K562 (cell line): ENCODE measurements around the gene DCHS2. TPM values are rescaled to one million over a fixed set of nuclear protein-coding genes. Genes with fewer than 3 reads are reported as not detected.

Experiments used
- ATAC-seq: fragments of 200-7000 bp; cut with Tn5 transposase; 3 replicates; pipeline ENCODE4 v1.9.1; 2020; ENCODE audit warnings: moderate library complexity
- BruUV-seq: library from RNA; stranded (reverse); fragments of 400-500 nt; replicated peaks from 2 replicates; lab custom pipeline; 2021; lab: Mats Ljungman, UMichigan
- CTCF ChIA-PET: fragments of 300-600 bp; formaldehyde crosslinking; extraction: SDS; loops from one replicate; lab custom pipeline; 2021; ENCODE audit warnings: low intra/inter-chr PET ratio; lab: Yijun Ruan, JAX
- POLR2A ChIA-PET: fragments of 300-600, 350-650 bp; sonication (Branson Sonifier 250); formaldehyde crosslinking; extraction: SDS; loops from one replicate; lab custom pipeline; 2021; ENCODE audit warnings: antibody characterized with exemption, inconsistent platforms; lab: Yijun Ruan, JAX
- DNase-seq, 4 experiments: peaks; one replicate each; pipeline versions ENCODE4 v3.0.0 to v3.0.0-alpha.2; 2011 to 2018; ENCODE audit warnings: low spot score in 3 of 4, mixed read lengths in 3 of 4; ENCODE audit errors: extremely low read depth in 1 of 4
- FAIRE-seq: peaks from 2 replicates; lab custom pipeline; 2011; peaks lifted over from hg19 to GRCh38; lab: Jason Lieb, UNC
- H2AFZ ChIP-seq: 2 replicates; pipeline ENCODE4 v1.6.0; 2011; ENCODE audit warnings: low read depth, low read length, control low read depth, inconsistent platforms
- H3K27ac ChIP-seq: fragments of 200-600 bp; 3 replicates; pipeline ENCODE4 v1.8.0; 2011; ENCODE audit warnings: low read depth, mild to moderate bottlenecking, control low read depth, inconsistent platforms, low read length, moderate library complexity, mixed read lengths; ENCODE audit errors: extremely low read depth
- H3K27me3 ChIP-seq, 2 experiments: fragments of 300-600 bp in 1 of 2; 2 replicates in 1 of 2; 3 replicates in 1 of 2; pipeline versions ENCODE4 v1.6.0 to v1.8.0; 2011; ENCODE audit warnings: inconsistent platforms in 2 of 2, low read length in 2 of 2, mild to moderate bottlenecking in 1 of 2, mixed read lengths in 1 of 2, moderate library complexity in 1 of 2; ENCODE audit not compliant: control insufficient read depth in 2 of 2, insufficient read depth in 2 of 2
- H3K36me3 ChIP-seq: fragments of 300-600 bp; 3 replicates; pipeline ENCODE4 v1.8.0; 2011; ENCODE audit warnings: mild to moderate bottlenecking, low read length, inconsistent platforms; ENCODE audit not compliant: control insufficient read depth, insufficient read depth
- H3K4me1 ChIP-seq, 2 experiments: fragments of 200-600 bp in 1 of 2; replicated peaks in 1 of 2; 2 replicates in 1 of 2; 3 replicates in 1 of 2; pipeline versions ENCODE4 v1.5.1 to v1.8.0; 2011; ENCODE audit warnings: inconsistent platforms in 2 of 2, low read length in 2 of 2, mild to moderate bottlenecking in 1 of 2, mixed read lengths in 1 of 2, moderate library complexity in 1 of 2; ENCODE audit not compliant: control insufficient read depth in 2 of 2, insufficient read depth in 2 of 2
- H3K4me2 ChIP-seq: 2 replicates; pipeline ENCODE4 v1.6.1; 2011; ENCODE audit warnings: low read length, control low read depth, inconsistent platforms, mixed read lengths; ENCODE audit not compliant: insufficient read depth
- H3K4me3 ChIP-seq: fragments of 200-600 bp; sonication (generic), shearing (Covaris generic); 2 replicates; pipeline ENCODE4 v1.5.1; 2016; ENCODE audit warnings: control low read depth, inconsistent platforms
- H3K79me2 ChIP-seq: fragments of 200-600 bp; 3 replicates; pipeline ENCODE4 v1.8.0; 2011; ENCODE audit warnings: low read length, inconsistent platforms; ENCODE audit not compliant: control insufficient read depth, insufficient read depth
- H3K9ac ChIP-seq, 2 experiments: 2 replicates each; pipeline versions ENCODE4 v1.6.0 to v1.6.1; 2011; ENCODE audit warnings: low read depth in 2 of 2, low read length in 2 of 2, control low read depth in 1 of 2, inconsistent platforms in 1 of 2, mild to moderate bottlenecking in 1 of 2, mixed read lengths in 1 of 2; ENCODE audit not compliant: insufficient read depth in 1 of 2
- H3K9me1 ChIP-seq: one replicate; pipeline ENCODE4 v1.6.0; 2011; ENCODE audit warnings: inconsistent platforms, mild to moderate bottlenecking, low read length, moderate library complexity; ENCODE audit not compliant: control insufficient read depth, insufficient read depth
- H3K9me3 ChIP-seq: replicated peaks from 2 replicates; pipeline ENCODE4 v1.5.1; 2011; ENCODE audit warnings: low read depth, low read length, inconsistent platforms; ENCODE audit not compliant: control insufficient read depth, insufficient read depth
- H4K20me1 ChIP-seq: replicated peaks from 2 replicates; pipeline ENCODE4 v1.6.1; 2011; ENCODE audit warnings: low read length, inconsistent platforms, mixed read lengths; ENCODE audit not compliant: control insufficient read depth, insufficient read depth
- ATF3 ChIP-seq, 2 experiments: fragments of 450-650 bp in 1 of 2; sonication (generic) in 1 of 2; formaldehyde crosslinking in 1 of 2; IDR thresholded peaks in 1 of 2; conservative IDR thresholded peaks in 1 of 2; 2 replicates each; pipeline versions ENCODE4 v1.6.1 to v1.8.1; 2016 to 2023; ENCODE audit warnings: mild to moderate bottlenecking in 2 of 2, moderate library complexity in 2 of 2, inconsistent platforms in 1 of 2, missing genetic modification reagents in 1 of 2
- ATF4 ChIP-seq: fragments of 450-650 bp; formaldehyde crosslinking; IDR thresholded peaks from 2 replicates; pipeline ENCODE4 v1.4.0; 2022; ENCODE audit warnings: mild to moderate bottlenecking, moderate library complexity
- ATF7 ChIP-seq: fragments of 450-650 bp; IDR thresholded peaks from 2 replicates; pipeline ENCODE4 v1.7.1; 2014; ENCODE audit warnings: mild to moderate bottlenecking, moderate library complexity
- BACH1 ChIP-seq: fragments of 200-800 bp; sonication (Bioruptor generic); IDR thresholded peaks from 2 replicates; pipeline ENCODE4 v1.6.1; 2016; ENCODE audit warnings: missing genetic modification characterization, missing compliant biosample characterization
- CBFB ChIP-seq: sonication (generic); formaldehyde crosslinking; IDR thresholded peaks from 2 replicates; pipeline ENCODE4 v1.4.0; 2020; ENCODE audit warnings: mild to moderate bottlenecking, missing genetic modification reagents
- CEBPG ChIP-seq, 3 experiments: fragments of 200-800 bp in 1 of 3; sonication (Bioruptor generic) in 1 of 3; sonication (generic) in 1 of 3; formaldehyde crosslinking in 1 of 3; IDR thresholded peaks in 2 of 3; conservative IDR thresholded peaks in 1 of 3; 2 replicates each; pipeline versions ENCODE4 v1.6.1 to v1.8.0; 2016 to 2022; ENCODE audit warnings: missing compliant biosample characterization in 2 of 3, missing genetic modification characterization in 2 of 3, mild to moderate bottlenecking in 1 of 3, missing genetic modification reagents in 1 of 3
- FOXJ2 ChIP-seq: fragments of 200-800 bp; sonication (Bioruptor generic); IDR thresholded peaks from 2 replicates; pipeline ENCODE4 v1.6.1; 2016; ENCODE audit warnings: missing genetic modification characterization, missing compliant biosample characterization
- HDAC3 ChIP-seq: fragments of 450-650 bp; IDR thresholded peaks from 2 replicates; pipeline ENCODE4 v1.6.1; 2018; ENCODE audit warnings: borderline replicate concordance, mild to moderate bottlenecking, moderate library complexity; ENCODE audit not compliant: partially characterized antibody
- HNRNPL ChIP-seq: fragments of 200-400 bp; formaldehyde crosslinking; IDR thresholded peaks from 2 replicates; pipeline ENCODE4 v1.6.1; 2017; ENCODE audit warnings: low read depth, mild to moderate bottlenecking, low read length
- IRF9 ChIP-seq: fragments of 450-650 bp; IDR thresholded peaks from 2 replicates; pipeline ENCODE4 v1.6.1; 2016; ENCODE audit warnings: missing biosample characterization, missing genetic modification characterization
- JUND ChIP-seq, 2 experiments: IDR thresholded peaks; 2 replicates in 1 of 2; 3 replicates in 1 of 2; pipeline ENCODE4 v1.6.1; 2011; ENCODE audit warnings: borderline replicate concordance in 2 of 2, low read depth in 2 of 2, low read length in 2 of 2, improper control_type of control experiment in 1 of 2, missing biosample characterization in 1 of 2, missing genetic modification characterization in 1 of 2, missing genetic modification reagents in 1 of 2
- POLR2H ChIP-seq: IDR thresholded peaks from 2 replicates; pipeline ENCODE4 v1.6.1; 2016; ENCODE audit warnings: missing genetic modification characterization, low read depth, mild to moderate bottlenecking, control low read depth, missing compliant biosample characterization, moderate library complexity
- SMARCB1 ChIP-seq: IDR thresholded peaks from 2 replicates; pipeline ENCODE4 v1.6.1; 2011; ENCODE audit warnings: improper control_type of control experiment, low read depth; ENCODE audit not compliant: insufficient read length
- SOX6 ChIP-seq: fragments of 450-650 bp; IDR thresholded peaks from 2 replicates; pipeline ENCODE4 v1.6.1; 2014; ENCODE audit warnings: mild to moderate bottlenecking
- TRIM24 ChIP-seq, 2 experiments: fragments of 450-650 bp; IDR thresholded peaks; 2 replicates each; pipeline ENCODE4 v1.6.1; 2016
- ZNF584 ChIP-seq: fragments of 200-800 bp; sonication (Bioruptor generic); IDR thresholded peaks from 2 replicates; pipeline ENCODE4 v1.6.1; 2016; ENCODE audit warnings: low read depth, mild to moderate bottlenecking, missing genetic modification characterization, missing compliant biosample characterization
- WGBS: fragments of 100-300 bp; shearing (Covaris generic); methylation state at CpG from one replicate; pipeline ENCODE4 v1.1.6; 2016; ENCODE audit warnings: low coverage, mixed read lengths; ENCODE audit not compliant: insufficient coverage; ENCODE audit errors: missing lambda C conversion rate; 5-methylcytosine and 5-hydroxymethylcytosine counted together
- in situ Hi-C: fragments of 300-500 bp; cut with MboI; formaldehyde crosslinking; loops from 4 replicates; pipeline ENCODE4 v1.15.0; 2018; ENCODE audit warnings: inconsistent platforms, mixed read lengths
- intact Hi-C: fragments of 100-400 bp; cut with micrococcal nuclease; formaldehyde crosslinking; loops from 2 replicates; pipeline ENCODE4 v1.14.2; 2022
- polyA plus RNA-seq, 8 experiments: library from polyadenylated mRNA; depleted of rRNA in 4 of 8; stranded (reverse) in 5 of 8; unstranded in 3 of 8; fragments of >200 nt; fragmentation: Nextera tagmentation in 2 of 8; fragmentation: Illumina TruSeq in 1 of 8; extraction: Ambion mirVana in 2 of 8; extraction: Trizol in 1 of 8; gene quantifications; 2 replicates each; pipeline versions ENCODE4 v1.2.1 to v1.2.3, GENCODE V29; 2011 to 2014; ENCODE audit warnings: inconsistent platforms in 1 of 8, missing spikeins in 1 of 8
- total RNA-seq, 7 experiments: library from RNA; depleted of rRNA in 6 of 7; stranded (reverse); fragments of >200 nt in 6 of 7; fragmentation: Illumina TruSeq in 2 of 7; extraction: Trizol in 2 of 7; gene quantifications; 2 replicates each; pipeline versions ENCODE4 v1.2.1 to v1.2.3, GENCODE V29; 2011 to 2021; ENCODE audit warnings: low replicate concordance in 1 of 7

Gene DCHS2
- total and polyA plus RNA-seq, 9 of the 15 experiments (the other 6 are each of a cell fraction or from before 2014, with no cell fraction given): 0.49 to 7.1 (median 5.3) TPM

- Histone ChIP-seq H3K4me2 (no peak overlapping the region), H2AFZ (no peak overlapping the region), H3K9me1 (no peaks in the 10 kb centered on the region), H3K79me2 (no peaks in the 10 kb centered on the region), H3K4me1 (no peaks in the 10 kb centered on the region), H3K36me3 (no peaks in the 10 kb centered on the region), H3K9me3 (no peaks in the 10 kb centered on the region), H3K4me3 (no peak overlapping the region), H3K27me3 (no peaks in the 10 kb centered on the region), H4K20me1 (no peaks in the 10 kb centered on the region), H3K9ac (no peak overlapping the region), H3K27ac (no peak overlapping the region)
- 36% methylated on average over 1 of the region's 1 CpG for WGBS
- POLR2A ChIA-PET: interaction anchor here (0.6 to 0.7 kb wide), 2 partner anchors 27 to 45 kb away, joined by 3 read pairs; no protein-coding TSS in a partner anchor
- no peak for ATAC-seq
- FAIRE-seq: no peak
- BruUV-seq: no TSS peak
- TF ChIP-seq ATF7 (peak; percentile 56; the same call in 1 of the 2 replicates), SMARCB1 (no peak), ATF3 (IDR thresholded peaks at IDR 0.05) (peak; percentile 84), ATF3 (CRISPR knock-in tag; conservative IDR thresholded peaks at IDR 0.05) (no peak), HNRNPL (no peak), IRF9 (tag) (0 out of 2 replicates have a peak, but pooled peaks have one; percentile 24), HDAC3 (no peak), ZNF584 (CRISPR knock-in tag) (0 out of 2 replicates have a peak, but pooled peaks have one; percentile 56), JUND (IDR thresholded peaks at IDR 0.05; ENCODE audit: borderline replicate concordance, low read depth, low read length) (peak; percentile 36; the same call in 1 of the 2 replicates), JUND (tag; IDR thresholded peaks at IDR 0.05; ENCODE audit: borderline replicate concordance, low read depth, low read length) (no peak), SOX6 (0 out of 2 replicates have a peak, but pooled peaks have one; percentile 26), ATF4 (CRISPR knock-in tag) (peak; percentile 86), POLR2H (tag) (peak; percentile 41; the same call in 1 of the 2 replicates), BACH1 (no peak), CBFB (no peak), FOXJ2 (tag) (0 out of 2 replicates have a peak, but pooled peaks have one; percentile 49), CEBPG (CRISPR knock-in tag; IDR thresholded peaks at IDR 0.05) (no peak), CEBPG (tag; conservative IDR thresholded peaks at IDR 0.05 in 1 of 2, IDR thresholded peaks at IDR 0.05 in 1 of 2) (peak; percentile 54 to 89; a peak in 3 of 4 replicates), TRIM24 (IDR thresholded peaks at IDR 0.05) (peak; percentile 82 to 89; a peak in 2 of 4 replicates)
- intact Hi-C loops (no loop called here), in situ Hi-C loops (no loop called here)
- DNase-seq: no peak
- CTCF ChIA-PET: no interaction called here
Measured at GRCh38 chr4:154376486-154376885, 115.1 kb downstream of the DCHS2 start.
